Measurements from ENCODE around the gene TMEM222.

Gene TMEM222

DNA sequence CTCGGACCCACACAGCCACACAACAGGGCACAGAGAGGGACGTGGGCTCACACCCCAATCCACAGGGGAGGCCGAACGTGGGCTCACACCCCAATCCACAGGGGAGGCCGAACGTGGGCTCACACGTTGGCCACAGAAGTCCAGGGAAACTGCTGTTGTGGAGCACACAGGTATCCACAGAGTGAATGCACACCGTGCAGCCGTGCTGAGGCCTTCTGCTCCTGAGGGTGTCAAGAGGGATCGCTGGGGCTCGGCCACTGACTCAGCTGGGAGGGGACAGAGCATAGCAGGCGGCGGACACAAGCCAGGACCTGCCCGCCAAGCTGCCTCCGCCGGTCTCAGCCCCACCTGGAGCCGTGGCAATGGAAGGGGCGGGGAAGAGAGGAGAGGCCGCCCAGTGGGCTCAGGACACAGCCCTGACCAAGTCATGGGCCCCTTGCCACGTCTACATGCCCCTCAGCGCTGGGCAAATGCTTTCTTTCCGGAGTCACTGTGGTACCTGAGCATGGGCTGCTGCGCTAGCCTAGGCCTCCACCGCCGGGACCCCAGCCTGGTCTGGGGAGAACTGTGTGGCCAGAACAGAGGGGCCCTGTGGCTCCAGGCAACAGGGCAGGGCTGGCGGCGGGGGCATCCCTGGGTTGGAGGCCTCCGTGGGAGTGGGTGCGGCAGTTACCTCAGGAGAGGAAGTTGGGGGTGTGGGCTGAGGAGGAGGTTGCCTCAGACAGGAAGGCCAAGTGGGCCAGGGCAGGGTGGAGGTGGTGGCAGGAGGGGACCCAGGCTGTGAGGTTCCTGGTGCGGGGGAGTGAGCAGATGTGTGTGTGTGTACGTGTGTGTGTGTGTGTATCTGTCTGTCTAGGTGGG is 21.0 kb downstream of the TMEM222 start:
- DNase-seq: peak in 1 of 2 experiments; percentile 41

GRCh38 chr1:27343639-27344025 is 21.7 kb downstream of the TMEM222 start:
- peak in 1 of 2 experiments; percentile 33 for DNase-seq

- DNase-seq: no peak
These were observed 23.3 kb downstream of the TMEM222 start for GRCh38 chr1:27345272-27345671.

DNA sequence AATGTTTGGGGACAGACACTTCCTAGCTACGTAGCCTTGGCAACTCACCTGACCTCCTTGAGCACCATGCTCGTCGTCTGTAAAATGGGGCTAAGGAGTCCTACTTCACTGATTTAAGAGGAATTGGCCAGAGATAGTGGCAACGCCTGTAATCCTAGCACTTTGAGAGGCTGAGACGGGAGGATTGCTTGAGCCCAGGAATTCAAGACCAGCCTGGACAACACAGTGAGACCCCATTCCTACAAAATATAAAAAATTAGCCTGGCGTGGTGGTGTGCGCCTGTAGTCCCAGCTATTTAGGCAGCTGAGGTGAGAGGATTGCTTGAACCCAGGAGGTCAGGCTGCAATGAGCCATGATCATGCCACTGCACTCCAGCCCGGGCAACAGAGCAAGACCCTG is 24.4 kb downstream of the TMEM222 start:
- DNase-seq: no peak

DNA sequence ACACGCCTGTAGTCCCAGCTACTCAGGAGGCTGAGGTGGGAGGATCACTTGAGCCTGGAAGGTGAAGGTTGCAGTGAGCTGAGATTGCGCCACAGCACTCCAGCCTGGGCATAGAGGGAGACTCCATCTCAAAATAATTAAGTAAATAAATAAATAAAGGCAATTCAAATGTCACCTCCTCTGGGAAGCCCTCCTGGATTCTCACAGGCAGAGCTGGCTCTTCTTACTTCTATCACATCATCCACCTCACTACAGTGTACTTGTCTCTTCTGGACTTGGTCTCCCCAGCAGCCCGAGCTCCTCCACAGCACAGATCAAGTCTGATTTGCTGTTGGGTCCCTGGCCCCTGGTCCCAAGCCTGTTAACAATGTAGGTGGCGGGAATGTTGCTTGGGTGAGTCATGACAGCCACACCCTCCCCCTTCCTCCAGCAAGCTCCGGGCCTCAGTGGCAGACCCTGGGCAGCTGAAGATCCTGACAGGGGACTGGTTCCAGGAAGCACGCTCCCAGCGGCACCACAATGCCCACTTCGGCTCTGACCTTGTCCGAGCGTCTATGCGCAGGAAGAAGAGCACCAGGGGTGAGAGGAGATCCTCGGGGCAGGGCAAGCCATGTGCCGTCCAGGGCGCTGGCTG is 25.1 kb downstream of the TMEM222 start:
- DNase-seq: no peak

- peak; percentile 33 to 53 for DNase-seq
These were observed 27.2 kb downstream of the TMEM222 start for GRCh38 chr1:27348861-27349783.

DNA sequence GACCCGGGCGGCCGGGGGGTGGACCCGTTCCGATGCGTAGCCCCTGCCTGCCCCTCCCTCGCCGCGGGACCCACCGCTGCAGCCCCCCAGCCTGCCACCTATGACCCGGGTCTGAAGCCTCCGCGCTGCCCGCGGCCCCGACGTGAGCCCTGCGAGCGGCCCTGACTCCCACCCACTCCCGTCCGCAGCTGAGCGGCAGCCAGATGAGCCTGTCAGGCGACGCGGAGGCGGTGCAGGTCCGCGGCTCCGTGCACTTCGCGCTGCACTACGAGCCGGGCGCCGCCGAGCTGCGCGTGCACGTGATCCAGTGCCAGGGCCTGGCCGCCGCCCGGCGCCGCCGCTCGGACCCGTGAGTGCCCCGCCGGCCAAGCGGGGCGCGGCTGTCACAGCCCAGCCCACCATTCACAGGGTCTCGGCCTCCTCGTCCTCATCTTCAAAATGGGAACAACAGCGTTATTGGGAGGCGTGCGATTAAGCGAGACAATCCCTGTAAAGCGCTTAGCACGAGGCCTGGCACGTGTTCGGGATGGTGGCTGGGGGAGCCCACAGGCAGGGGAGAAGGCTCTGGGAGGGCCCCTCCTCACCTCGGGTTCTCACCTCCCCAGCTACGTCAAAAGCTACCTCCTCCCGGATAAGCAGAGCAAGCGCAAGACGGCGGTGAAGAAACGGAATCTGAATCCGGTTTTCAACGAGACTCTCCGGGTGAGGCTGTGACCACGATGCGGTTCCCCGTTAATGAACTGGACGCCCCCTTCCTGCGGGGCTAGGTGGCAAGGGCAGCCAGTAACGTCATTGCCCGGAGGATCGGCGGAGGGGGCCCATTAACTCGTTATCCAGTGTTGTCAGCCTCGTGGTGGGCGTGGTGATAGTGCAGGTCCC is 28.1 kb downstream of the TMEM222 start:
- DNase-seq: peak; percentile 38 to 70

GRCh38 chr1:27350663-27351540 is 28.9 kb downstream of the TMEM222 start:
- DNase-seq: peak in 1 of 2 experiments; percentile 50

DNA sequence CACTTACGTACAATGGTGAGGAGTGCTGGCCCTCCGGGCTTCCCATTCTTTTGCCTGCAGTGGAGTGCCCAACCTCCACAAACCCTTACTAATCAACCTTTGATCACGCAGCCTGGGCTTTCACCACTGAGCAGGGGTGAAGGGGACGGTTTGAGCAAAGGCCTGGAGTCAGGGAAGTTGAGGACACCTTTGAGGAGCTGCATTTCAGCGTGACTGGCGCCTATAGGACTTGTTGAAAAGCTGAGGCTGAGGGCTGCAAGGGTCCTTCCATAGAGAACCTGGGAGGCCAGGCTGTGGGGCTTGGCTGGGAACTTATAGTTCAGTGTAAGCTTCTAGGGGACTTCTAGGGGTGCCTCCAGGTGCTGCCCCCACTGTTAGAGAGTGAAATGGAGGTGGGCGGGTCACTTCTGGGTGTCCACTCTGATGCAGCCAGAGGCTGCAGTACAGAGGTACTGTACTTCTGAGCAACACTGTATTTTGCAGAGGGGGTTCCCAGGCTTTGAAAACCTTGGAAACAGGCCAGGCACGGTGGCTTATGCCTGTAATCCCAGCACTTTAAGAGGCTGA is 29.7 kb downstream of the TMEM222 start:
- no peak for DNase-seq

DNA sequence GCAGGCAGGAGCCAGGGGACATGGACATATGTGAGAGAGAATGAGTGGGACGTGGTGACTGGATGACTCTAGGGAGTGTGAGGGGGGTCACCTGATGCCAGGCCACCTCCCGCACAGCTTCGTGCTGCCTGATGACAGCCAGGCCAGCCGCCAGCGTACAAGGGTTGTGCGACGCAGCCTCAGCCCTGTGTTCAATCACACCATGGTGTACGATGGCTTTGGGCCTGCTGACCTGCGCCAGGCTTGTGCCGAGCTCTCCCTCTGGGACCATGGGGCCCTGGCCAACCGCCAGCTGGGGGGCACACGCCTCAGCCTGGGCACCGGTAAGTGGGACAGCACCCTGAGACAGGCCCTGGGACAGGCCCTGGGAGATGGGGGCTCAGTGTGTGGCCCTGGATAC is 31.2 kb downstream of the TMEM222 start:
- no peak for DNase-seq

DNA sequence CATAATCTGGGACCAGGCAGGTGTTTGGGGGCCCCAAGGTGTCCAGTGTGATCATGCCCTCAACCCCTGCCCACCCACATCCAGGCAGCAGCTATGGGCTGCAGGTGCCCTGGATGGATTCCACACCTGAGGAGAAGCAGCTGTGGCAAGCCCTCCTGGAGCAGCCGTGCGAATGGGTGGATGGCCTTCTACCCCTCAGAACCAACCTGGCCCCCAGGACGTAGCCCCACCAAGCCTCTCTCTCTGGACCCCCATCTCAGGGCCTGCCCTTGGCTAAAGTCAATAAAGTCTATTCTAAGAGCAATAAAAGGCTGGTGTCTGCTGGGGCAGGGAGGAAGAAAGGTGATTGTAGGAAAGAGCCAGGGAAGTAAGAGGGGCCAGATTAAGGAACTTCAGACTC is 31.7 kb downstream of the TMEM222 start:
- no peak for DNase-seq

GRCh38 chr1:27355683-27356082 is 33.7 kb downstream of the TMEM222 start:
- DNase-seq: no peak

- DNase-seq: no peak
These were observed 34.3 kb downstream of the TMEM222 start for GRCh38 chr1:27356277-27356618.

GRCh38 chr1:27356619-27357280 is 34.8 kb downstream of the TMEM222 start:
- DNase-seq: no peak

- DNase-seq: peak in 1 of 2 experiments; percentile 48
These were observed 35.5 kb downstream of the TMEM222 start for GRCh38 chr1:27357281-27358037.

DNA sequence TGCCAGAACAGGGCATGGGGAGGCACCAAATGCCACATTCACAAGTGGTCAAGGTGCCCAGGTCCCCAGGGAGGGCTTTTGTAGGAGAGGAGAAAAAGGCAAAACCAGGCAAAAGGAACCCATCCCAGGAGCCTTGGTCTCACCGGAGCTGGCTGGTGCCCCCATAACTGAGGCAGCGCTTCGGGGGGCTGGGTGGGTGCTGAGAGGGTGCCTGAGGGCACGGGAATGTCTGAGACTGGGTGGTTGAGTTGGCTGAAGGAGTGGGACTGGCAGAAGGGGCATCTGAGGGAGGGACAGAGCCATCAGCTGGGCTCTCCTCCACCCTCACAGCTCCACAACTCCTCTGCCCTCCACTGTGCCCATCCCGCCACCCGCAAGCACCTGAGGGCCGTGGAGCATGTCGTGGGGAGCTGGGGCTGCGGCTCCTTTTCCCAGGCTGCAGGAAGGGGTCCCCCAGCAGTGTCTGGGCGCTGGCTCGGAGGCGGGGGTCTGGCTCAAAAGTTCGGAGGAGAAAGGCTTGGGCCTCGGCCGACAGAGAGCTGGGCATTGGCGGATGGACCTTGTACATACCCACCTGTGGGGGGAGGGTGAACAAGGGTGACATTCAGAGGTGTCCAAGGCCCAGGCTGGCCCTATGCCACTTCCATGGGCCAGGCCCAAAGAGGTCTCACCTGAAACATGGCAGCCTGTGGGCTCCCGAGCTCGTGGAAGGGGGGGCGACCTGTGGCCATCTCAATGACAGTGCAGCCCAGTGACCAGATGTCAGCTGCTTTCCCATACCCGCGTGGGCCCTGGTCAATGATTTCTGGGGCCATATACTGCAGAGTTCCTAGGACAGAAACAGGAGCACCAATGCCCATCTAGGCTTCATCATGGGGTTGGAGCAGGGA is 36.3 kb downstream of the TMEM222 start:
- no peak for DNase-seq

DNA sequence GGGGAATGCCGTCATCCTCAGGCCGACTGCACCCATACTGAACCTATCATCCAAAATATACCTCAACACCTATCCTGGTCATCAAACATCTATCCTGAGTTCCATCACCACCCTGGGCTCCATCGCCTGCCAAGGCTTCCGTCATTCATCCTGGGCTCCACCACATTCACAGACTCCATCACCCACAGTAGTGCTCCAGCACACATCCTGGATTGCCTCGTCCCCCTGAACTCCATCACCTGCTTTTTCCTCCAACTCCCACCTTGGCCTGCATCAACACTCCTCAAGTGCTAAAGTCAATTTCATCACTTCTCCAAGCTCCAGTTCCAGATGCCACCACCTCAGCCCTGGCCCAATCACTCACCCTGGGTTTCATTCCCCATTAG is 37.0 kb downstream of the TMEM222 start:
- DNase-seq: no peak

DNA sequence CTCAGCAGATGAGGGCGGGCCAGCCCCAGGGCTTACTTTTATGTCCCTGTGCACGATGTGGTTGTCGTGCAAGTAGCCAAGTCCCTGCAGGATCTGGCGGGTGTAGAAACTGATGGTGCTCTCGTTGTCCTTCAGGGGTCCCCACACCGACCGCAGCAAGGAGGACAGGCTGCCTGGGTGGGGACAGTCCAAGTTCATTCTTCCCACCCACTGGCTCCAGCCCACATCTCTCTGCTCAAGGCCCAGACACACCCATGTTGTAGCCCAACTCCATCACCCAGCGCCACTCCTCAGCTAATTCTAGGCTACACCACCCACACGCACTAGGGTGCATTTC is 37.8 kb downstream of the TMEM222 start:
- DNase-seq: no peak

Measured in NCI-H524 (cell line).